WTC11 (cell line): ENCODE measurements around the gene PPAT. TPM values are rescaled to one million over a fixed set of nuclear protein-coding genes. Genes with fewer than 3 reads are reported as not detected.
A peak's percentile ranks its signal among the peaks of the same experiment; 100 is the strongest.

ENCODE experiments used
- ATAC-seq: fragments of 200-7000 bp; cut with Tn5 transposase; 2 replicates; pipeline ENCODE4 v1.10.0; 2021; ENCODE audit warnings: mild to moderate bottlenecking, moderate library complexity
- CTCF ChIA-PET: fragments of 300-600 bp; sonication (Branson Sonifier 250); formaldehyde crosslinking; loops from one replicate; lab custom pipeline; 2021; ENCODE audit warnings: antibody characterized with exemption; lab: Charles Lee
- POLR2A ChIA-PET: fragments of 350-600 bp; sonication (Branson Sonifier 250); formaldehyde crosslinking; loops from one replicate; lab custom pipeline; 2021; ENCODE audit warnings: antibody characterized with exemption; lab: Charles Lee
- DNase-seq: peaks from one replicate; pipeline ENCODE4 v3.0.0; 2021; ENCODE audit warnings: low spot score
- H3K27ac Mint-ChIP-seq: 2 replicates; pipeline ENCODE4 v1.8.0; 2021; ENCODE audit warnings: mixed read lengths
- H3K27me3 Mint-ChIP-seq: 2 replicates; pipeline ENCODE4 v1.8.0; 2021; ENCODE audit warnings: low read depth, mild to moderate bottlenecking, moderate library complexity, mixed read lengths
- H3K36me3 Mint-ChIP-seq: 2 replicates; pipeline ENCODE4 v1.8.0; 2021; ENCODE audit warnings: mixed read lengths
- H3K4me1 Mint-ChIP-seq: 2 replicates; pipeline ENCODE4 v1.8.0; 2022; ENCODE audit warnings: mixed read lengths
- H3K4me3 Mint-ChIP-seq: 2 replicates; pipeline ENCODE4 v1.8.0; 2021; ENCODE audit warnings: mild to moderate bottlenecking, moderate library complexity, mixed read lengths
- H3K9me3 Mint-ChIP-seq: 2 replicates; pipeline ENCODE4 v1.8.0; 2021; ENCODE audit warnings: mixed read lengths
- ATF1 ChIP-seq: sonication (generic); formaldehyde crosslinking; IDR thresholded peaks from 2 replicates; pipeline ENCODE4 v1.8.1; 2023; ENCODE audit warnings: mild to moderate bottlenecking, moderate library complexity, missing genetic modification reagents
- CREM ChIP-seq: sonication (generic); formaldehyde crosslinking; IDR thresholded peaks from 2 replicates; pipeline ENCODE4 v1.8.1; 2022; ENCODE audit warnings: mild to moderate bottlenecking, missing genetic modification reagents, moderate library complexity
- ELF4 ChIP-seq: sonication (generic); formaldehyde crosslinking; IDR thresholded peaks from 2 replicates; pipeline ENCODE4 v1.8.1; 2022; ENCODE audit warnings: low read depth, mild to moderate bottlenecking, moderate library complexity, missing genetic modification reagents
- ESRRA ChIP-seq: sonication (generic); formaldehyde crosslinking; IDR thresholded peaks from 2 replicates; pipeline ENCODE4 v1.8.1; 2022; ENCODE audit warnings: mild to moderate bottlenecking, missing genetic modification reagents, borderline replicate concordance
- FOXK1 ChIP-seq: sonication (generic); formaldehyde crosslinking; IDR thresholded peaks from 2 replicates; pipeline ENCODE4 v1.8.0; 2022; ENCODE audit warnings: mild to moderate bottlenecking, moderate library complexity, missing genetic modification reagents
- GABPB1 ChIP-seq: sonication (generic); formaldehyde crosslinking; IDR thresholded peaks from 2 replicates; pipeline ENCODE4 v1.8.1; 2023; ENCODE audit warnings: mild to moderate bottlenecking, missing genetic modification reagents
- HMGA2 ChIP-seq: fragments of 250-450 bp; sonication (Bioruptor Pico); IDR thresholded peaks from 2 replicates; pipeline ENCODE4 v1.4.0; 2021; ENCODE audit warnings: mild to moderate bottlenecking, moderate library complexity
- JAZF1 ChIP-seq: fragments of 250-450 bp; sonication (Bioruptor Pico); IDR thresholded peaks from 2 replicates; pipeline ENCODE4 v1.9.0; 2021; ENCODE audit warnings: moderate library complexity, mild to moderate bottlenecking, inconsistent platforms
- MYBL2 ChIP-seq: sonication (generic); formaldehyde crosslinking; IDR thresholded peaks from 2 replicates; pipeline ENCODE4 v1.8.1; 2023; ENCODE audit warnings: mild to moderate bottlenecking, moderate library complexity, missing genetic modification reagents
- NFE2L1 ChIP-seq: sonication (generic); formaldehyde crosslinking; IDR thresholded peaks from 2 replicates; pipeline ENCODE4 v1.8.1; 2023; ENCODE audit warnings: missing genetic modification reagents
- NR1H2 ChIP-seq: sonication (generic); formaldehyde crosslinking; IDR thresholded peaks from 2 replicates; pipeline ENCODE4 v1.9.0; 2021; ENCODE audit warnings: mild to moderate bottlenecking, moderate library complexity, missing genetic modification reagents
- NR2C2 ChIP-seq: sonication (generic); formaldehyde crosslinking; IDR thresholded peaks from 2 replicates; pipeline ENCODE4 v1.8.0; 2022; ENCODE audit warnings: mild to moderate bottlenecking, missing genetic modification reagents
- NR3C1 ChIP-seq: sonication (generic); formaldehyde crosslinking; conservative IDR thresholded peaks from 2 replicates; pipeline ENCODE4 v1.8.1; 2023; ENCODE audit warnings: low read depth, mild to moderate bottlenecking, missing genetic modification reagents
- RELA ChIP-seq: sonication (generic); formaldehyde crosslinking; IDR thresholded peaks from 2 replicates; pipeline ENCODE4 v1.8.1; 2022; ENCODE audit warnings: missing genetic modification reagents, mild to moderate bottlenecking, borderline replicate concordance
- TCF7 ChIP-seq: sonication (generic); formaldehyde crosslinking; IDR thresholded peaks from 2 replicates; pipeline ENCODE4 v1.8.0; 2022; ENCODE audit warnings: mild to moderate bottlenecking, low read depth, missing genetic modification reagents, moderate library complexity
- TP53 ChIP-seq: sonication (generic); formaldehyde crosslinking; IDR thresholded peaks from 2 replicates; pipeline ENCODE4 v1.8.1; 2023; ENCODE audit warnings: mild to moderate bottlenecking, missing genetic modification reagents
- ZNF121 ChIP-seq: sonication (generic); formaldehyde crosslinking; IDR thresholded peaks from 2 replicates; pipeline ENCODE4 v1.8.0; 2023; ENCODE audit warnings: missing genetic modification reagents
- ZNF263 ChIP-seq: sonication (generic); formaldehyde crosslinking; IDR thresholded peaks from 2 replicates; pipeline ENCODE4 v1.8.1; 2022; ENCODE audit warnings: low read depth, mild to moderate bottlenecking, moderate library complexity, missing genetic modification reagents
- ZNF423 ChIP-seq: fragments of 250-450 bp; sonication (Bioruptor Pico); IDR thresholded peaks from 2 replicates; pipeline ENCODE4 v2.1.2; 2022; ENCODE audit warnings: mild to moderate bottlenecking, moderate library complexity
- total RNA-seq: library from RNA; stranded (reverse); gene quantifications from 3 replicates; pipeline ENCODE4 v1.2.3, GENCODE V29; 2021
- TF ChIP-seq, protein P1 (sequence below): sonication (generic); formaldehyde crosslinking; IDR thresholded peaks from 2 replicates; pipeline ENCODE4 v1.8.1; 2023; ENCODE audit warnings: mild to moderate bottlenecking, missing genetic modification reagents
- TF ChIP-seq, protein P2 (sequence below): sonication (generic); formaldehyde crosslinking; IDR thresholded peaks from 2 replicates; pipeline ENCODE4 v1.8.0; 2023; ENCODE audit warnings: missing genetic modification reagents, mild to moderate bottlenecking, borderline replicate concordance

PPAT gene
- total RNA-seq, 1 experiment from 2014 or later = 83.4 TPM

DNA sequence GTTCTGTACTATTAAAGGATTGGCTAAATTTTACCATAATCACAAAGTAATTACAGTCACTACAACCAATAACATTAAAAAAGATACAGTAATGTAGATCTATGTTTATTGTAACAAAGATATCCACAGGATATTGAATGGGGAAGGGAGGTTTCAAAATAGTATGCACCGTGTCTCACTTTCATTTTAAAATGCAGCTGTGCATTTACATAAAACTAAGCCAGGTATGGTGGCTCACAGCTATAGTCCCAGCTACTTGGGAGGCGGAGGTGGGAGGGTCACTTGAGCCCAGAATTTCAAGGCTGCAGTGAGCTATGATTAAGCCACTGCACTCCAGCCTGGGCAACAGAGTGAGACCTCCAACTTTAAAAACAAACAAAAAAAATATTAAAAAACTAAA lies 40.5 kb upstream of the PPAT start (continued):
- TF ChIP-seq NR1H2 = no peak
- TF ChIP-seq ZNF121 (CRISPR knock-in tag) = no peak
- no peak for TF ChIP-seq FOXK1 (CRISPR knock-in tag)
- TF ChIP-seq TCF7 (CRISPR knock-in tag) = no peak

DNA sequence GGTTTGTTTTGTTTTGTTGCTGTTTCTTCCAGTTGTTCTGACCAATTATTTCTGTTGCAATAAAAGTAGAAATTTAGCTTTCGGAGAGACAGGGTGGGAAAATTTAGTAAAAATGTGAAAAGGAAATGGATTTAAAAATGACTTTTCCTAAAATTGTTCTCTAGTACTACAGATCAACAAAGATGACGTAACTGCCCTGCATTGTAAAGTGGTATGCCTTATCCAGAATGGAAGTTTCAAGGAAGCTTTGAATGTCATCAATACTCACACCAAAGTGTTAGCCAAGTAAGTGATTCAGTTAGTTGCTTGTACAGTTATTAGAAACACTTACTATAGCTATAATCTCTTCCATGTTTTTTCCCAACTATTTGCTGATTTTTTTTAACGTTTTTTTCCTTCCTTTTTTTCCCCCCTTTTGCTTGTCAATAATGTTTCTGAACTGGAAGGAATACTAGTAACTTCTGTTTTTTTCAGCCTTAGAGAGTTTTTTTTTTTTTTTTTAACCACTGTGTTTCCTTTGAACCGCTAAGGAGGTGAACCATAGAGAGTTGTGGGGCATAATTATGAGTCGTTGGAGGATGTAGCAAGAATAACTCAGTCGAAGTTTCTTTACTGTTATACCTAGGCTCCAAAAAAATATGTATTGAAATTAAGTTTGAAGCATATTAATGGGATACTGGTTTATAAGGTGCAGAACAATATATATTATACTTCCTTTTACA lies 34.2 kb upstream of the PPAT start:
- no peak for ATAC-seq
- H3K4me1 Mint-ChIP-seq = peaks cover 30% of the 10 kb centered on the region
- ChIA-PET CTCF (no interaction called here), POLR2A (interaction anchor here (0.7 kb wide), 1 partner anchor 33 kb away, joined by 4 read pairs; the partner anchor contains the start of gene PAICS)
- H3K27me3 Mint-ChIP-seq = no peaks in the 10 kb centered on the region
- H3K4me3 Mint-ChIP-seq = peak overlapping the region; percentile 93
- DNase-seq = no peak
- H3K27ac Mint-ChIP-seq = peak overlapping the region; percentile 19; the same call in 1 of the 2 replicates
- TF ChIP-seq MYBL2 = no peak
- no peak for TF ChIP-seq RELA
- no peak for TF ChIP-seq ELF4 (CRISPR knock-in tag)
- TF ChIP-seq NR3C1 (CRISPR knock-in tag) = no peak
- TF ChIP-seq ESRRA (CRISPR knock-in tag) = no peak
- TF ChIP-seq ZNF263 (CRISPR knock-in tag) = no peak
- TF ChIP-seq NR2C2 (CRISPR knock-in tag) = no peak
- TF ChIP-seq GABPB1 (CRISPR knock-in tag) = no peak
- no peak for TF ChIP-seq CREM
- TF ChIP-seq JAZF1 (CRISPR knock-in tag) = no peak
- TF ChIP-seq, protein P1, sequence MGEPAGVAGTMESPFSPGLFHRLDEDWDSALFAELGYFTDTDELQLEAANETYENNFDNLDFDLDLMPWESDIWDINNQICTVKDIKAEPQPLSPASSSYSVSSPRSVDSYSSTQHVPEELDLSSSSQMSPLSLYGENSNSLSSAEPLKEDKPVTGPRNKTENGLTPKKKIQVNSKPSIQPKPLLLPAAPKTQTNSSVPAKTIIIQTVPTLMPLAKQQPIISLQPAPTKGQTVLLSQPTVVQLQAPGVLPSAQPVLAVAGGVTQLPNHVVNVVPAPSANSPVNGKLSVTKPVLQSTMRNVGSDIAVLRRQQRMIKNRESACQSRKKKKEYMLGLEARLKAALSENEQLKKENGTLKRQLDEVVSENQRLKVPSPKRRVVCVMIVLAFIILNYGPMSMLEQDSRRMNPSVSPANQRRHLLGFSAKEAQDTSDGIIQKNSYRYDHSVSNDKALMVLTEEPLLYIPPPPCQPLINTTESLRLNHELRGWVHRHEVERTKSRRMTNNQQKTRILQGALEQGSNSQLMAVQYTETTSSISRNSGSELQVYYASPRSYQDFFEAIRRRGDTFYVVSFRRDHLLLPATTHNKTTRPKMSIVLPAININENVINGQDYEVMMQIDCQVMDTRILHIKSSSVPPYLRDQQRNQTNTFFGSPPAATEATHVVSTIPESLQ = no peak
- TF ChIP-seq HMGA2 (CRISPR knock-in tag) = no peak
- no peak for TF ChIP-seq ZNF121 (CRISPR knock-in tag)
- no peak for TF ChIP-seq ATF1
- no peak for TF ChIP-seq TP53 (CRISPR knock-in tag)
- TF ChIP-seq, protein P2, sequence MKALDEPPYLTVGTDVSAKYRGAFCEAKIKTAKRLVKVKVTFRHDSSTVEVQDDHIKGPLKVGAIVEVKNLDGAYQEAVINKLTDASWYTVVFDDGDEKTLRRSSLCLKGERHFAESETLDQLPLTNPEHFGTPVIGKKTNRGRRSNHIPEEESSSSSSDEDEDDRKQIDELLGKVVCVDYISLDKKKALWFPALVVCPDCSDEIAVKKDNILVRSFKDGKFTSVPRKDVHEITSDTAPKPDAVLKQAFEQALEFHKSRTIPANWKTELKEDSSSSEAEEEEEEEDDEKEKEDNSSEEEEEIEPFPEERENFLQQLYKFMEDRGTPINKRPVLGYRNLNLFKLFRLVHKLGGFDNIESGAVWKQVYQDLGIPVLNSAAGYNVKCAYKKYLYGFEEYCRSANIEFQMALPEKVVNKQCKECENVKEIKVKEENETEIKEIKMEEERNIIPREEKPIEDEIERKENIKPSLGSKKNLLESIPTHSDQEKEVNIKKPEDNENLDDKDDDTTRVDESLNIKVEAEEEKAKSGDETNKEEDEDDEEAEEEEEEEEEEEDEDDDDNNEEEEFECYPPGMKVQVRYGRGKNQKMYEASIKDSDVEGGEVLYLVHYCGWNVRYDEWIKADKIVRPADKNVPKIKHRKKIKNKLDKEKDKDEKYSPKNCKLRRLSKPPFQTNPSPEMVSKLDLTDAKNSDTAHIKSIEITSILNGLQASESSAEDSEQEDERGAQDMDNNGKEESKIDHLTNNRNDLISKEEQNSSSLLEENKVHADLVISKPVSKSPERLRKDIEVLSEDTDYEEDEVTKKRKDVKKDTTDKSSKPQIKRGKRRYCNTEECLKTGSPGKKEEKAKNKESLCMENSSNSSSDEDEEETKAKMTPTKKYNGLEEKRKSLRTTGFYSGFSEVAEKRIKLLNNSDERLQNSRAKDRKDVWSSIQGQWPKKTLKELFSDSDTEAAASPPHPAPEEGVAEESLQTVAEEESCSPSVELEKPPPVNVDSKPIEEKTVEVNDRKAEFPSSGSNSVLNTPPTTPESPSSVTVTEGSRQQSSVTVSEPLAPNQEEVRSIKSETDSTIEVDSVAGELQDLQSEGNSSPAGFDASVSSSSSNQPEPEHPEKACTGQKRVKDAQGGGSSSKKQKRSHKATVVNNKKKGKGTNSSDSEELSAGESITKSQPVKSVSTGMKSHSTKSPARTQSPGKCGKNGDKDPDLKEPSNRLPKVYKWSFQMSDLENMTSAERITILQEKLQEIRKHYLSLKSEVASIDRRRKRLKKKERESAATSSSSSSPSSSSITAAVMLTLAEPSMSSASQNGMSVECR (CRISPR knock-in tag) = no peak
- TF ChIP-seq NFE2L1 = no peak
- peaks cover 47% of the 10 kb centered on the region for H3K36me3 Mint-ChIP-seq
- no peaks in the 10 kb centered on the region for H3K9me3 Mint-ChIP-seq

DNA sequence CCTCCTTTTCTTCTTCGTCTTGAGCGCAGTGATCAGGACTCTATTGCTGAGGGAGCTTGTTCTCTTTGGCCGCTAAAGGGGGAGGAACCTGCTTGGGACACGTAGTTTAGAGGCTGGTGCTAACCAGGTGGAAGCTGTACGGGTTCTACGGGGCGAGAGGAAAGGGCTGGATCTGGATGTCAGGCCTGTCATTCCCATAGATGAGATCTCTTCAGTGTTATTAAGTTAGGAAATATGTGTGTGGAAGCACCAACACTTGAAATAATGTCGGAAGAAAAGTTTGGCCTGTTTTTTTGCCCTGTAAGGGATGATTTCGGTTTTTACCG lies 32.6 kb upstream of the PPAT start:
- Mint-ChIP-seq H3K27ac (peak overlapping the region; percentile 90), H3K36me3 (peaks cover 33% of the 10 kb centered on the region), H3K4me3 (peak overlapping the region; percentile 93), H3K4me1 (peaks cover 34% of the 10 kb centered on the region), H3K9me3 (no peaks in the 10 kb centered on the region), H3K27me3 (no peaks in the 10 kb centered on the region)
- ChIA-PET CTCF (no interaction called here), POLR2A (interaction anchor here (0.8 to 1.6 kb wide), 3 partner anchors 32 to 538 kb away, joined by 3 to 11 read pairs (median 4); partner anchors contain the start of genes AASDH, PAICS and PPAT)
- peak; percentile 50 for ATAC-seq
- peak; percentile 15 for DNase-seq
- TF ChIP-seq ZNF121 (CRISPR knock-in tag) (peak; percentile 81; the same call in 1 of the 2 replicates), ZNF423 (CRISPR knock-in tag) (no peak), CREM (0 out of 2 replicates have a peak, but pooled peaks have one; percentile 25)
